ENCODE measurements around the gene DKK3. TPM values are rescaled to one million over a fixed set of nuclear protein-coding genes. Genes with fewer than 3 reads are reported as not detected.

Gene DKK3
- total and polyA plus RNA-seq, 2 experiments from 2014 or later = 16.8 to 31.1 TPM

DNA sequence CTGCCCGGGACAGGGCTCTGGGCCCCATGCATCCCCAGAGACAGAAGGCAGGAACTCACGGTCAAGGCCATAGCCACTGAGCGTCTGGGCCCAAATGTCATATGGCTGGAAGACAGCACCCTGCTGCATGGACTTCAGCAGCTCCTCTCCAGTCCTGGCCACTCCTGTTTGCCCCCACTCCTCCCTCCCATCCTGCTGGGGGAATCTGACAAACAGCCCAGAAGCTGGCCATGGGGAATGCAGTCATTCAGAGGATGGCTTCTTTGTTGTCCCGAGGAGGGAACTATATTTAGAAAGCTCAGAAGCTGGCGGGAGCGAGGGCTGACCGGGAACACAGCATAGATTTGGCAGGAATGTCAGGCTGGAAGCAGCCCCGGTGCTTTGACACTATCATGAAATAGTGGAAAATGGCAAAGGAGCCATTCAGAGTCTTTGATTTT lies 35.0 kb downstream of the DKK3 start:
- Mint-ChIP-seq H3K27me3 (ENCODE audit: insufficient read depth, low read depth, poor library complexity) (peaks cover 2% of the 10 kb centered on the region), H3K4me3 (no peak overlapping the region), H3K27ac (no peak overlapping the region), H3K36me3 (ENCODE audit: low read depth) (peaks cover 2% of the 10 kb centered on the region; the same call in 2 of the 3 replicates), H3K4me1 (peaks cover 27% of the 10 kb centered on the region), H3K9me3 (no peaks in the 10 kb centered on the region)
- DNase-seq (ENCODE audit: low spot score) (no peak), ATAC-seq (no peak)
- Histone ChIP-seq H3F3A (replicated peaks; ENCODE audit: low read depth) (no peaks in the 10 kb centered on the region), H4K20me1 (replicated peaks; ENCODE audit: insufficient read depth) (no peaks in the 10 kb centered on the region), H2AFZ (no peak overlapping the region), H3K9me2 (ENCODE audit: insufficient read depth) (no peaks in the 10 kb centered on the region), H3K4me2 (no peak overlapping the region), H3K79me2 (replicated peaks; ENCODE audit: insufficient read depth) (no peaks in the 10 kb centered on the region), H3K27ac (ENCODE audit: low read depth) (no peak overlapping the region), H3K27me3 (ENCODE audit: insufficient read depth) (no peaks in the 10 kb centered on the region), H3K4me1 (ENCODE audit: insufficient read depth) (peaks cover 13% of the 10 kb centered on the region; the same call in 1 of the 2 replicates), H3K36me3 (ENCODE audit: insufficient read depth) (no peaks in the 10 kb centered on the region), H3K4me3 (no peak overlapping the region)
- TF ChIP-seq CREB1 (CRISPR knock-in tag; IDR thresholded peaks at IDR 0.05; ENCODE audit: low read depth) = no peak
- no peak for TF ChIP-seq EZH2 (IDR thresholded peaks at IDR 0.05; ENCODE audit: low read depth, unreplicated experiment)
- no peak for TF ChIP-seq STAT1 (IDR thresholded peaks at IDR 0.05; ENCODE audit: unreplicated experiment)
- TF ChIP-seq NANOG (IDR thresholded peaks at IDR 0.05; ENCODE audit: borderline replicate concordance) = no peak
- TF ChIP-seq EZH2phosphoT487 (IDR thresholded peaks at IDR 0.05; ENCODE audit: unreplicated experiment) = no peak
- TF ChIP-seq, protein P1, sequence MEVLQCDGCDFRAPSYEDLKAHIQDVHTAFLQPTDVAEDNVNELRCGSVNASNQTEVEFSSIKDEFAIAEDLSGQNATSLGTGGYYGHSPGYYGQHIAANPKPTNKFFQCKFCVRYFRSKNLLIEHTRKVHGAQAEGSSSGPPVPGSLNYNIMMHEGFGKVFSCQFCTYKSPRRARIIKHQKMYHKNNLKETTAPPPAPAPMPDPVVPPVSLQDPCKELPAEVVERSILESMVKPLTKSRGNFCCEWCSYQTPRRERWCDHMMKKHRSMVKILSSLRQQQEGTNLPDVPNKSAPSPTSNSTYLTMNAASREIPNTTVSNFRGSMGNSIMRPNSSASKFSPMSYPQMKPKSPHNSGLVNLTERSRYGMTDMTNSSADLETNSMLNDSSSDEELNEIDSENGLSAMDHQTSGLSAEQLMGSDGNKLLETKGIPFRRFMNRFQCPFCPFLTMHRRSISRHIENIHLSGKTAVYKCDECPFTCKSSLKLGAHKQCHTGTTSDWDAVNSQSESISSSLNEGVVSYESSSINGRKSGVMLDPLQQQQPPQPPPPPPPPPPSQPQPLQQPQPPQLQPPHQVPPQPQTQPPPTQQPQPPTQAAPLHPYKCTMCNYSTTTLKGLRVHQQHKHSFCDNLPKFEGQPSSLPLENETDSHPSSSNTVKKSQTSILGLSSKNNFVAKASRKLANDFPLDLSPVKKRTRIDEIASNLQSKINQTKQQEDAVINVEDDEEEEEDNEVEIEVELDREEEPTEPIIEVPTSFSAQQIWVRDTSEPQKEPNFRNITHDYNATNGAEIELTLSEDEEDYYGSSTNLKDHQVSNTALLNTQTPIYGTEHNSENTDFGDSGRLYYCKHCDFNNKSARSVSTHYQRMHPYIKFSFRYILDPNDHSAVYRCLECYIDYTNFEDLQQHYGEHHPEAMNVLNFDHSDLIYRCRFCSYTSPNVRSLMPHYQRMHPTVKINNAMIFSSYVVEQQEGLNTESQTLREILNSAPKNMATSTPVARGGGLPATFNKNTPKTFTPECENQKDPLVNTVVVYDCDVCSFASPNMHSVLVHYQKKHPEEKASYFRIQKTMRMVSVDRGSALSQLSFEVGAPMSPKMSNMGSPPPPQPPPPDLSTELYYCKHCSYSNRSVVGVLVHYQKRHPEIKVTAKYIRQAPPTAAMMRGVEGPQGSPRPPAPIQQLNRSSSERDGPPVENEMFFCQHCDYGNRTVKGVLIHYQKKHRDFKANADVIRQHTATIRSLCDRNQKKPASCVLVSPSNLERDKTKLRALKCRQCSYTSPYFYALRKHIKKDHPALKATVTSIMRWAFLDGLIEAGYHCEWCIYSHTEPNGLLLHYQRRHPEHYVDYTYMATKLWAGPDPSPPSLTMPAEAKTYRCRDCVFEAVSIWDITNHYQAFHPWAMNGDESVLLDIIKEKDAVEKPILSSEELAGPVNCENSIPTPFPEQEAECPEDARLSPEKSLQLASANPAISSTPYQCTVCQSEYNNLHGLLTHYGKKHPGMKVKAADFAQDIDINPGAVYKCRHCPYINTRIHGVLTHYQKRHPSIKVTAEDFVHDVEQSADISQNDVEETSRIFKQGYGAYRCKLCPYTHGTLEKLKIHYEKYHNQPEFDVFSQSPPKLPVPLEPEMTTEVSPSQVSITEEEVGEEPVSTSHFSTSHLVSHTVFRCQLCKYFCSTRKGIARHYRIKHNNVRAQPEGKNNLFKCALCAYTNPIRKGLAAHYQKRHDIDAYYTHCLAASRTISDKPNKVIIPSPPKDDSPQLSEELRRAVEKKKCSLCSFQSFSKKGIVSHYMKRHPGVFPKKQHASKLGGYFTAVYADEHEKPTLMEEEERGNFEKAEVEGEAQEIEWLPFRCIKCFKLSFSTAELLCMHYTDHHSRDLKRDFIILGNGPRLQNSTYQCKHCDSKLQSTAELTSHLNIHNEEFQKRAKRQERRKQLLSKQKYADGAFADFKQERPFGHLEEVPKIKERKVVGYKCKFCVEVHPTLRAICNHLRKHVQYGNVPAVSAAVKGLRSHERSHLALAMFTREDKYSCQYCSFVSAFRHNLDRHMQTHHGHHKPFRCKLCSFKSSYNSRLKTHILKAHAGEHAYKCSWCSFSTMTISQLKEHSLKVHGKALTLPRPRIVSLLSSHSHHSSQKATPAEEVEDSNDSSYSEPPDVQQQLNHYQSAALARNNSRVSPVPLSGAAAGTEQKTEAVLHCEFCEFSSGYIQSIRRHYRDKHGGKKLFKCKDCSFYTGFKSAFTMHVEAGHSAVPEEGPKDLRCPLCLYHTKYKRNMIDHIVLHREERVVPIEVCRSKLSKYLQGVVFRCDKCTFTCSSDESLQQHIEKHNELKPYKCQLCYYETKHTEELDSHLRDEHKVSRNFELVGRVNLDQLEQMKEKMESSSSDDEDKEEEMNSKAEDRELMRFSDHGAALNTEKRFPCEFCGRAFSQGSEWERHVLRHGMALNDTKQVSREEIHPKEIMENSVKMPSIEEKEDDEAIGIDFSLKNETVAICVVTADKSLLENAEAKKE (CRISPR knock-in tag; IDR thresholded peaks at IDR 0.05) = no peak
- TF ChIP-seq, protein P2, sequence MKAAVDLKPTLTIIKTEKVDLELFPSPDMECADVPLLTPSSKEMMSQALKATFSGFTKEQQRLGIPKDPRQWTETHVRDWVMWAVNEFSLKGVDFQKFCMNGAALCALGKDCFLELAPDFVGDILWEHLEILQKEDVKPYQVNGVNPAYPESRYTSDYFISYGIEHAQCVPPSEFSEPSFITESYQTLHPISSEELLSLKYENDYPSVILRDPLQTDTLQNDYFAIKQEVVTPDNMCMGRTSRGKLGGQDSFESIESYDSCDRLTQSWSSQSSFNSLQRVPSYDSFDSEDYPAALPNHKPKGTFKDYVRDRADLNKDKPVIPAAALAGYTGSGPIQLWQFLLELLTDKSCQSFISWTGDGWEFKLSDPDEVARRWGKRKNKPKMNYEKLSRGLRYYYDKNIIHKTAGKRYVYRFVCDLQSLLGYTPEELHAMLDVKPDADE (IDR thresholded peaks at IDR 0.05) = no peak
- TF ChIP-seq POLR2AphosphoS5 (IDR thresholded peaks at IDR 0.05; ENCODE audit: low read depth) = no peak
